ENCODE measurements around the gene PLD5.
"Not testable (repeated sequence)": the region's sequence is repeated elsewhere in the genome, so short reads cannot be mapped to it uniquely, and the experiment has no call there.

The PLD5 gene

GRCh38 chr1:242391896-242392295 lies 132.6 kb downstream of the PLD5 start:
- H2AFZ ChIP-seq (ENCODE audit: low read length), result no peak overlapping the region
- H3K79me2 ChIP-seq (ENCODE audit: low read length), result no peaks in the 10 kb centered on the region
- no peak for DNase-seq
- no peak overlapping the region for H3K9ac ChIP-seq (ENCODE audit: low read length)
- no peaks in the 10 kb centered on the region for H3K36me3 ChIP-seq (replicated peaks; ENCODE audit: insufficient read depth, low read length)
- no peaks in the 10 kb centered on the region for H3K9me3 ChIP-seq (replicated peaks; ENCODE audit: insufficient read depth, low read length)
- no peaks in the 10 kb centered on the region for H4K20me1 ChIP-seq (ENCODE audit: insufficient read depth, low read length)
- no peak for TF ChIP-seq EZH2 (optimal IDR thresholded peaks at IDR 0.05; ENCODE audit: low read depth, low read length)
- TF ChIP-seq EZH2phosphoT487 (IDR thresholded peaks at IDR 0.05; ENCODE audit: low read length), result no peak
- TF ChIP-seq CTCF (IDR thresholded peaks at IDR 0.05; ENCODE audit: low read length), result no peak
- H3K9me2 ChIP-seq (replicated peaks; ENCODE audit: insufficient read depth, low read length), result no peaks in the 10 kb centered on the region
- no peak overlapping the region for H3K4me3 ChIP-seq (ENCODE audit: low read length)
- no peaks in the 10 kb centered on the region for H3K4me1 ChIP-seq (ENCODE audit: low read length)
- no peaks in the 10 kb centered on the region for H3K27me3 ChIP-seq (replicated peaks; ENCODE audit: insufficient read depth, low read length)
- no peak overlapping the region for H3K27ac ChIP-seq (ENCODE audit: low read length)
- H3K4me2 ChIP-seq (ENCODE audit: low read depth, low read length), result no peak overlapping the region
- no peaks in the 10 kb centered on the region for H3F3A ChIP-seq (ENCODE audit: insufficient read depth, low read length)

- not testable (repeated sequence) for H3K27me3 ChIP-seq (replicated peaks; ENCODE audit: insufficient read depth, low read length); H3K79me2 ChIP-seq (ENCODE audit: low read length); H3K4me1 ChIP-seq (ENCODE audit: low read length); H3K27ac ChIP-seq (ENCODE audit: low read length); DNase-seq; H3K4me2 ChIP-seq (ENCODE audit: low read depth, low read length); H3K9me3 ChIP-seq (replicated peaks; ENCODE audit: insufficient read depth, low read length); H3K36me3 ChIP-seq (replicated peaks; ENCODE audit: insufficient read depth, low read length); H2AFZ ChIP-seq (ENCODE audit: low read length); H3K4me3 ChIP-seq (ENCODE audit: low read length); H3K9me2 ChIP-seq (replicated peaks; ENCODE audit: insufficient read depth, low read length); H4K20me1 ChIP-seq (ENCODE audit: insufficient read depth, low read length); H3K9ac ChIP-seq (ENCODE audit: low read length); H3F3A ChIP-seq (ENCODE audit: insufficient read depth, low read length)
Observed at GRCh38 chr1:242376121-242376520, 148.4 kb downstream of the PLD5 start.

GRCh38 chr1:242350446-242350845 lies 174.1 kb downstream of the PLD5 start:
- not testable (repeated sequence) for H2AFZ ChIP-seq (ENCODE audit: low read length); H3F3A ChIP-seq (ENCODE audit: insufficient read depth, low read length); H3K36me3 ChIP-seq (replicated peaks; ENCODE audit: insufficient read depth, low read length); H3K79me2 ChIP-seq (ENCODE audit: low read length); H3K27me3 ChIP-seq (replicated peaks; ENCODE audit: insufficient read depth, low read length); H3K4me2 ChIP-seq (ENCODE audit: low read depth, low read length); DNase-seq; H3K4me1 ChIP-seq (ENCODE audit: low read length); H3K9me3 ChIP-seq (replicated peaks; ENCODE audit: insufficient read depth, low read length); H3K9ac ChIP-seq (ENCODE audit: low read length); H3K9me2 ChIP-seq (replicated peaks; ENCODE audit: insufficient read depth, low read length); H3K27ac ChIP-seq (ENCODE audit: low read length); H4K20me1 ChIP-seq (ENCODE audit: insufficient read depth, low read length); H3K4me3 ChIP-seq (ENCODE audit: low read length)

GRCh38 chr1:242349636-242350035 lies 174.9 kb downstream of the PLD5 start:
- H3K4me1 ChIP-seq (ENCODE audit: low read length), result no peaks in the 10 kb centered on the region
- TF ChIP-seq EZH2 (optimal IDR thresholded peaks at IDR 0.05; ENCODE audit: low read depth, low read length) (no peak), EZH2phosphoT487 (IDR thresholded peaks at IDR 0.05; ENCODE audit: low read length) (no peak), CTCF (IDR thresholded peaks at IDR 0.05; ENCODE audit: low read length) (no peak)
- H3F3A ChIP-seq (ENCODE audit: insufficient read depth, low read length), result no peaks in the 10 kb centered on the region

GRCh38 chr1:242330865-242331264 lies 193.6 kb downstream of the PLD5 start:
- H3K4me2 ChIP-seq (ENCODE audit: low read depth, low read length); H3K9ac ChIP-seq (ENCODE audit: low read length): not testable (repeated sequence)

More at GRCh38 chr1:242349636-242350035, 174.9 kb downstream of the PLD5 start:
- H3K27ac ChIP-seq (ENCODE audit: low read length), result no peak overlapping the region
- no peak overlapping the region for H3K4me2 ChIP-seq (ENCODE audit: low read depth, low read length)
- H4K20me1 ChIP-seq (ENCODE audit: insufficient read depth, low read length), result no peaks in the 10 kb centered on the region
- H3K9ac ChIP-seq (ENCODE audit: low read length), result no peak overlapping the region
- no peaks in the 10 kb centered on the region for H3K9me3 ChIP-seq (replicated peaks; ENCODE audit: insufficient read depth, low read length)
- H3K4me3 ChIP-seq (ENCODE audit: low read length), result no peak overlapping the region
- no peaks in the 10 kb centered on the region for H3K36me3 ChIP-seq (replicated peaks; ENCODE audit: insufficient read depth, low read length)
- DNase-seq, result no peak
- no peaks in the 10 kb centered on the region for H3K79me2 ChIP-seq (ENCODE audit: low read length)
- H3K9me2 ChIP-seq (replicated peaks; ENCODE audit: insufficient read depth, low read length), result no peaks in the 10 kb centered on the region
- no peaks in the 10 kb centered on the region for H3K27me3 ChIP-seq (replicated peaks; ENCODE audit: insufficient read depth, low read length)
- H2AFZ ChIP-seq (ENCODE audit: low read length), result no peak overlapping the region

GRCh38 chr1:242327381-242327780 lies 197.1 kb downstream of the PLD5 start:
- not testable (repeated sequence) for H3K4me2 ChIP-seq (ENCODE audit: low read depth, low read length); H3K9me3 ChIP-seq (replicated peaks; ENCODE audit: insufficient read depth, low read length); H3K4me1 ChIP-seq (ENCODE audit: low read length); H3K27ac ChIP-seq (ENCODE audit: low read length); H3K4me3 ChIP-seq (ENCODE audit: low read length); H4K20me1 ChIP-seq (ENCODE audit: insufficient read depth, low read length); DNase-seq; H3K9ac ChIP-seq (ENCODE audit: low read length); H3K79me2 ChIP-seq (ENCODE audit: low read length); H3K9me2 ChIP-seq (replicated peaks; ENCODE audit: insufficient read depth, low read length); H3F3A ChIP-seq (ENCODE audit: insufficient read depth, low read length); H3K27me3 ChIP-seq (replicated peaks; ENCODE audit: insufficient read depth, low read length); H2AFZ ChIP-seq (ENCODE audit: low read length); H3K36me3 ChIP-seq (replicated peaks; ENCODE audit: insufficient read depth, low read length)

More at GRCh38 chr1:242330865-242331264, 193.6 kb downstream of the PLD5 start:
- not testable (repeated sequence) for H2AFZ ChIP-seq (ENCODE audit: low read length); H3K9me2 ChIP-seq (replicated peaks; ENCODE audit: insufficient read depth, low read length); H3K4me1 ChIP-seq (ENCODE audit: low read length); H4K20me1 ChIP-seq (ENCODE audit: insufficient read depth, low read length); H3K36me3 ChIP-seq (replicated peaks; ENCODE audit: insufficient read depth, low read length); H3K4me3 ChIP-seq (ENCODE audit: low read length); H3K79me2 ChIP-seq (ENCODE audit: low read length); H3F3A ChIP-seq (ENCODE audit: insufficient read depth, low read length); H3K27ac ChIP-seq (ENCODE audit: low read length); H3K9me3 ChIP-seq (replicated peaks; ENCODE audit: insufficient read depth, low read length); H3K27me3 ChIP-seq (replicated peaks; ENCODE audit: insufficient read depth, low read length)
- DNase-seq, result peak; percentile 27

Measured in MM.1S (cell line).